Osteocyte (in vitro differentiated cells): ENCODE data around the gene CDCP1. TPM values are rescaled to one million over a fixed set of nuclear protein-coding genes. Genes with fewer than 3 reads are reported as not detected.

ENCODE experiments used
- DNase-seq: peaks from one replicate; pipeline ENCODE4 v3.0.0; 2021; ENCODE audit warnings: mixed read lengths; ENCODE audit not compliant: unreplicated experiment; ENCODE audit errors: extremely low spot score
- H3K27ac Mint-ChIP-seq: one replicate; pipeline ENCODE4 v1.8.0; 2021; ENCODE audit warnings: mild to moderate bottlenecking, mixed read lengths; ENCODE audit not compliant: unreplicated experiment
- H3K27me3 Mint-ChIP-seq: one replicate; pipeline ENCODE4 v1.8.0; 2021; ENCODE audit warnings: mixed read lengths; ENCODE audit not compliant: unreplicated experiment
- H3K36me3 Mint-ChIP-seq: one replicate; pipeline ENCODE4 v1.8.0; 2021; ENCODE audit warnings: mixed read lengths; ENCODE audit not compliant: unreplicated experiment
- H3K4me1 Mint-ChIP-seq: one replicate; pipeline ENCODE4 v1.8.0; 2021; ENCODE audit warnings: mixed read lengths; ENCODE audit not compliant: unreplicated experiment
- H3K4me3 Mint-ChIP-seq: one replicate; pipeline ENCODE4 v1.8.0; 2021; ENCODE audit warnings: mild to moderate bottlenecking, moderate library complexity, mixed read lengths; ENCODE audit not compliant: unreplicated experiment
- H3K9me3 Mint-ChIP-seq: one replicate; pipeline ENCODE4 v1.8.0; 2021; ENCODE audit warnings: mixed read lengths; ENCODE audit not compliant: unreplicated experiment
- CTCF ChIP-seq: fragments of 200-600 bp; sonication (generic); IDR thresholded peaks from 2 replicates; pipeline ENCODE4 v1.5.0; 2021; ENCODE audit warnings: antibody characterized with exemption, mild to moderate bottlenecking, moderate library complexity
- total RNA-seq: library from RNA; stranded (reverse); gene quantifications from 2 replicates; pipeline ENCODE4 v1.2.1, GENCODE V29; 2021

The CDCP1 gene
- total RNA-seq, 1 donor from 2014 or later, result 2.3 TPM

DNA sequence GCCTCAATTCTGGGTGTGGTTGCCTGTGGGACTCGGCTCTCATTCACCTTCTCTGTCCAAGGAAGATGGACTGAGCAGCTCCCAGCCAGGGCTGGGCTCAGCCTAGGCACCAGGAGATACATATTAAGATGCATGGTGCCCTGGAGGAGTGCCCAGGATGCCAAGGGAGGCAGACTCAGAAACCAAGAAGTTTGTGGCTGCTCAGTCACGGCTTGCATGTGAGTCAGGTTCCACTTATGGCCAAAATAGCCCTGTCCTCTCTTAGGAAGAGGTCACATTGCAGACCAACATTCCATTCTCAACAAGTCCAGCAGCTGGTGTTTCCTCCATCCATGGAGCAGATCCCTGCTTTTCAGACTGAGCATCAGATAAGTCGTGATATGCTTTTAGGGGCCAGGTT, 21.8 kb downstream of the CDCP1 start:
- H3K27me3 Mint-ChIP-seq, result no peaks in the 10 kb centered on the region
- H3K4me1 Mint-ChIP-seq, result peaks cover 24% of the 10 kb centered on the region
- no peaks in the 10 kb centered on the region for H3K36me3 Mint-ChIP-seq
- peak overlapping the region; percentile 35 for H3K27ac Mint-ChIP-seq
- no peak for TF ChIP-seq CTCF
- H3K4me3 Mint-ChIP-seq, result no peak overlapping the region
- no peaks in the 10 kb centered on the region for H3K9me3 Mint-ChIP-seq
- DNase-seq, result no peak

- Mint-ChIP-seq H3K27me3 (no peaks in the 10 kb centered on the region), H3K4me1 (peaks cover 24% of the 10 kb centered on the region), H3K9me3 (no peaks in the 10 kb centered on the region), H3K4me3 (no peak overlapping the region), H3K36me3 (no peaks in the 10 kb centered on the region), H3K27ac (no peak overlapping the region)
- no peak for DNase-seq
- no peak for TF ChIP-seq CTCF
Measured at GRCh38 chr3:45123581-45124269, 22.5 kb downstream of the CDCP1 start.

DNA sequence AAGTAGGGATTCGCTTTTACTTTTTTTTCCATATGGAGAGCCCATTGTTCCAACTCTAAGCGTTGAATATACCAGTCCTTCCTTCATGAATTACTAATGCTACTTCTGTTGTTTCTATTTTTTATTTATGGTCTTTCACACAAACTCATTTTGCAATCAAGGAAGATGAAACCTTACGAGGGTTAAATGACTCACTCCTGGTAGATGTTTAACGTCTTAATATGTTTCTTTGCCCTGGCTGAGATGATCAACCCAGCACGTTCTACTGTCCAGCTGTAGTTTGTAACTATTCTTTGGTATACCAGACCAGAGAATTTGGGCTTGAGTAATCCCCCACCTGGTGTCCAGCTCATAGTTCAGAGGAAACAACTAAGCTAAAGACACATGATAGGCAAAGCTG, 23.1 kb downstream of the CDCP1 start:
- H3K27me3 Mint-ChIP-seq, result peaks cover 1% of the 10 kb centered on the region
- H3K36me3 Mint-ChIP-seq, result peaks cover 1% of the 10 kb centered on the region
- H3K27ac Mint-ChIP-seq, result no peak overlapping the region
- H3K9me3 Mint-ChIP-seq, result no peaks in the 10 kb centered on the region
- TF ChIP-seq CTCF, result no peak
- H3K4me3 Mint-ChIP-seq, result no peak overlapping the region
- no peak for DNase-seq
- H3K4me1 Mint-ChIP-seq, result peaks cover 24% of the 10 kb centered on the region

DNA sequence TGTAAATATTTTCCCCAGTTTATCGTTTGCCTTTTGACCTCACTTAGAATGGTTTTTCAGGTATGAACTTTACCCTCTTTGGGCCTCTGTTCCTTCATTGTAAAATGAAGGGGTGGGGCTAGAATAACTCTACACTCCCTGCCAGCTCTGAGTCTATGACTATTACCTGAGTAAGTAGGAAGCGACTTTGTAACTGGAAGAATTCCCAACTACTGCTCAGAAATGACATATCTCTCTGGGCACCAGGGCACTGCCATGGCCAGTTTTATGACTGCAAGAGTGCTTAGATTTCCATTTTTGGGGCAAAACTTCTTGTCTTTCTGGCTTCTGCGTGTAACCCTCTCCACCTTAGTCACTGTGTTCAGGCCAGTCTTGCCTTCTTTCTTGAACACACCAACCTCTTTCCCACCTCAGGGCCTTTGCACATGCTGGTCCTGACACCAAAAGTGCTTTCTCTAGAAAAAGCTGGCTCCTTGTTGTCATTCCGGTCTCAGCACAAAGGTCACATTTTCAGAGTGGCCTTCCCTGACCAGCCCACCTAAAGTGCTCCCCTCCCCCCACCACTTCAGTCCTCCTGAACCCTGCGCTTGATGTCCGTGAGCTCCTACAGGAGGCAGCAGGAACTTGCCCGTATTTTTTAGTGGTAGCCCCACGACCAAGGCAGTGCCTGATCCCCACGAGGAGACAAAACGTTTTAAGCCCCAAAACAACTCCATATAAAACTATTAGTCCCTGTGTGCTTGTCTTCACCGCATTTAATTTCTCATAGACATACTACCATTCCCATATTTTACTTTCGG, 25.6 kb downstream of the CDCP1 start:
- peaks cover 21% of the 10 kb centered on the region for H3K4me1 Mint-ChIP-seq

More for the DNA sequence above, 25.6 kb downstream of the CDCP1 start:
- no peak for TF ChIP-seq CTCF
- Mint-ChIP-seq H3K4me3 (no peak overlapping the region), H3K27ac (no peak overlapping the region), H3K9me3 (no peaks in the 10 kb centered on the region), H3K27me3 (peaks cover 4% of the 10 kb centered on the region), H3K36me3 (peaks cover 4% of the 10 kb centered on the region)
- DNase-seq, result no peak
